ENCODE results near the gene EPC1.
"Not testable (repeated sequence)": the region's sequence is repeated elsewhere in the genome, so short reads cannot be mapped to it uniquely, and the experiment has no call there.

EPC1 gene

DNA sequence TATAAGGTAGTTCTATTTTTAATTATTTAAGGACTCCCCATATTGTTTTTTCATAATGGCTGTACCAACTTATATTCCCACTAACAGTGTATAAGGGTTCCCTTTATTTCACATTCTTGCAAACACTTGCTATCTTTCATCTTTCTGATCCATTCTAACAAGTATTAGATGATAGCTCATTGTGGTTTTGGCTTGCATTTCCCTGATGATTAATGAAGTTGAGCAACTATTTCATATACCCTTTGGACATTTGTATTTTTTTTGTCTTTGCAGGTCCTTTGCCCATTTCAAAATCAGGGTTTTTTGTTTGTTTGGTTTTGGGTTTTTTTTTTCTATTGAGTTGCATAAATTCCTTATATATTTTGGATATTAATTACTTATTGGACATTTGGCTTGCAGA, 107.2 kb downstream of the EPC1 start:
- no peak for DNase-seq (ENCODE audit: low read depth in 2 of 2, low spot score in 1 of 2)

DNA sequence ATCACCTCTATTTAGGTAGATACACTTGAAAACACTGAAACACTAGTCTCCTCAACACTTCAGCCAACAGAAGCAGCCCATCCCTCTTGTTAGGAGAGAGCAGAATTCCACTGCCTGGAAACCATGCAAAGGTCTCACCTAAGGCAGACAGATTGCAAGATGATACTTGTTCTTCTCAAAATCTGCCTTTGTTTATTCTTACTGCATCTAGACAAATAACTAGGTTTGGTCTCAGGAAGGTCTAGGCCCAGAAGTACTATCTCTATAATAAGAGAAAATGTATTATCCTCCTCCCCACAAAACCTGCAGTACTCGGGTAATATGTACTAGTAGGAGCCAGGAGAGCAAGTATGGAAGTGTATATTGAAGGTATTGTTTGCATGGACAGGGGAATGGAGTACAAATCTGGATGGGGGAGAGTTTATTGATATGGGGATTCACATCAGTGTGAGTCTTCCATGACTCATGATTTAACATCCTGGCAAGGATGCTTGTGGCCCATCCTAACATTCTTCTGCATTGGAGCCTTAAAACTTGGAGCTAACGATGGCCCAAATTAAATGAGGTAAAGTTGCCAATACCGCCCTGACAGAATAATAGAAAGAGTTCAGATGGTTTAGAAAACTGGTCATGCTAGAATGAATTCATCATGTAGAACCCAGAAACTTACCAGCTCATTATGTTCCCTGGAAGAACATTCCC, 109.2 kb downstream of the EPC1 start:
- DNase-seq (ENCODE audit: low read depth in 2 of 2, low spot score in 1 of 2), result no peak

DNA sequence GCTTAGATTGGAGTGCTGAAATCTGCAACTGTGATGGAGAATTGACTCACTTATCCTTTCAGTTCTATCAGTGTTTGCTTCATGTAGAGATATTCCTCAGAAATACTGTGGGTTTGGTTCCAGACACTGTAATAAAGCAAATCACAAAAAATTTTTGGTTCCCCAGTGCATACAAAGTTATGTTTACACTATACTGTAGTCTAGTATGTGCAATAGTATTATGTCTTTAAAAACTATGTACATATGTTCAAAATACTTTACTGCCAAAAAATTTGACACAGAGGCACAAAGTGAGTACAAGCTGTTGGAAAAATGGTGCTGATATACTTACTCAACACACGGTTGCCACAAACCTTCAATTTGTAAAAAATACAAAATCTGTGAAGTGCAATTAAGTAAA, 112.5 kb downstream of the EPC1 start:
- no peak for DNase-seq (ENCODE audit: low read depth in 2 of 2, low spot score in 1 of 2)

DNA sequence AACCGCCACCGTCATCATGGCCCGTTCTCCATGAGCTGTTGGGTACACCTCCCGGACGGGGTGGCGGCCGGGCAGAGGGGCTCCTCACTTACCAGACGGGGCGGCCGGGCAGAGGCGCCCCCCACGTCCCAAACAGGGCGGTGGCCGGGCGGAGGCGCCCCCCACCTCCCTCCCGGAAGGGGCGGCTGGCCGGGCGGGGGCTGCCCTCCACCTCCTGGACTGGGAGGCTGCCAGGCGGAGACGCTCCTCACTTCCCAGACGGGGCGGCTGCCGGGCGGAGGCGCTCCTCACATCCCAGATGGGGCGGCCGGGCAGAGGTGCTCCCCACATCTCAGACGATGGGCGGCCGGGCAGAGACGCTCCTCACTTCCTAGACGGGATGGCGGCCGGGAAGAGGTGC, 113.6 kb downstream of the EPC1 start:
- not testable (repeated sequence) for DNase-seq (ENCODE audit: low read depth in 2 of 2, low spot score in 1 of 2)

DNA sequence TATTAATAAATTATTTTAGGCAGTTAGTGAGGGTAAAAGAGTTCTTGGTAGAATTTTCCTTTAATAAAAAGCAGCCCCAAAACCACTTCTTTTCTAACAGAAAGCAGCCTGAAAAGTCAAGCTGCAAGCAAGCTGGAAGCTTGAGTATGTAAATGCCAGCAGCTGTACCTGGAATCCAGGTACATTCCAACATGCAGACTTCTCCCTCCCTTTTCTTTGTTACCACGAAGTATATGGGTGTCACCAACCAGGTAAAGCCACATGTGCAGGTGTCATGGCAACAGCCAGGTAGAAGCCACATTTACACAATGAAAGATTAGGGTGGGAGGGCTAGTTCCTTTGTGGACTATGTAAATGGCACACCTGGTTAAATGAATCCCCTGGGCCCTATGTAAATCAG, 114.6 kb downstream of the EPC1 start:
- no peak for DNase-seq (ENCODE audit: low read depth in 2 of 2, low spot score in 1 of 2)

DNA sequence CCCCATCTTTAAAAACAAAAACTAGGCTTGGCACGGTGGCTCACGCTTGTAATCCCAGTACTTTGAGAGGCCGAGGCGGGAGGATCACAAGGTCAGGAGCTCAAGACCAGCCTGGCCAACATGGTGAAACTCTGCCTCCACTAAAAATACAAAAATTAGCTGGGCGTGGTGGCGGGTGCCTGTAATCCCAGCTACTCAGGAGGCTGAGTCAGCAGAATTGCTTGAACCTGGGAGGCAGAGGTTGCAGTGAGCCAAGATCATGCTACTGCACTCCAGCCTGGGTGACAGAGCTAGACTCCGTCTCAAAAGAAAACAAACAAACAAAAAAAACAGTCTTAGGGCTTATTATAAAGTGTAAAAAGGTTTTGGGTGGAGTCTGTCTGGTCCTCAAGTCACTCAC, 117.2 kb downstream of the EPC1 start:
- DNase-seq (ENCODE audit: low read depth in 2 of 2, low spot score in 1 of 2), result not testable (repeated sequence)

DNA sequence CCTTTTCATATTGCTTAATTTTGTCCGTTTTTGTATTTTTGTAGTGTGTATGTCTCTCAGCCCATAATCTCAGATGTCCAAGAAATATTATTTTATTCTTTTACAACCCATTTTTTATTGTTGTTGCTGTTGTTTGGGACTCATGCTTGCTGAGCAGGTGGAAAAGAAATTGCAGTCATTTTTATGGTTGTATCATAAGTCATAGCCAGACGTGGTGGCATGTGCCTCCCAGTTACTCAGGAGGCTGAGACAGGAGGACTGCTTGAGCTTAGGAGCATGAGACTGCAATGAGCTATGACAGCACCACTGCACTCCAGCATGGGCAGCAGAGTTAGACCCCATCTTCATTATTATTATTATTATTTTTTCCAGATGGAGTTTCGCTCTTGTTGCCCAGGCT, 117.8 kb downstream of the EPC1 start:
- no peak for DNase-seq (ENCODE audit: low read depth in 2 of 2, low spot score in 1 of 2)

DNA sequence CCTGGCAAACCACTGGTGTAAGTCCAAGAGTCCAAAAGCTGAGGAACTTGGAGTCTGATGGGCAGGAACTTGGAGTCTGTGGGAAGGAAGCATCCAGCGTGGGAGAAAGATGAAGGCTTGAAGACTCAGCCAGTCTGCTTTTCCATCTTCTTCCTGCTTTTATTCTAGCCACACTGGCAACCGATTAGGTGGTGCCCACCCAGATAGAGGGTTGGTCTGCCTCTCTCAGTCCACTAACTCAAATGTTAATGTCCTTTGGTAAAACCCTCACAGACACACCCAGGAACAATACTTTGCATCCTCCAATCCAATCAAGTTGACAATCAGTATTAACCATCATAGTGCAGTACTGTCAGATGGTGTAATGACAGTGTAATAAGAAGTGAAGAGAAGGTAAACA, 119.2 kb downstream of the EPC1 start:
- no peak for DNase-seq (ENCODE audit: low read depth in 2 of 2, low spot score in 1 of 2)

DNA sequence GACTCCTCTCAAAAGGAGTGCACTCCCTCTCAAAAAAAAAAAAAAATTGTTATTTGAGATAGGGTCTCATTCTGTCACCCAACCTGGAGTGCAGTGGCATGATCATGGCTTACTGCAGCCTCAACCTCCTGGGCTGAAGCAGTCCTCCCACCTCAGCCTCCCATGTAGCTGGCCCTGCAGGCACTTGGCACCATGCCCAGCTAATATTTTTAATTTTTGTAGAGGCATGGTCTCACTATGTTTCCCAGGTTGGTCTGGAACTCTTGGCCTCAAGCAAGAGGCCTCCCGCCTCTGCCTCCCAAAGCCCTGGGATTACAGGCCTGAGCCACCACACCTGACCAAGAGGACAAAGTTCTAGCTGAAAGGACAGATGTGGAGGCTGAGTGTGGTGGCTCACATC, 120.3 kb downstream of the EPC1 start:
- DNase-seq (ENCODE audit: low read depth in 2 of 2, low spot score in 1 of 2), result no peak

DNA sequence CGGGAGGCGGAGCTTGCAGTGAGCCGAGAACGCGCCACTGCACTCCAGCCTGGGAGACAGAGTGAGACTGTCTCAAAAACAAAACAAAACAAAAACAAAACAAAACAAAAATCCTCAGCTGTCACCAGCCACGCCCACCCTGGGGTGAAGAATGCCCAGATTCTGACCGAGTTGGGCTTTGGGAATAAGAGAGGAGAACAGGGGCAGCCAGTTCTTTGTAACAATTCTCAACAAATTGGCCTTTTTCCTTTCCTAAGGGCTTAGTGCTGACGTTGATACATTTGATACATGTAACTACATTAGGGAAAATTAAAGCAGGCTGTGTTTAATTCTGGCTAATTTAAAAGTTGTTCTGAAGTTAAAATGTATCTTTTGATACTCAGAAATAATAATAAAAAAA, 121.0 kb downstream of the EPC1 start:
- no peak for DNase-seq (ENCODE audit: low read depth in 2 of 2, low spot score in 1 of 2)

DNA sequence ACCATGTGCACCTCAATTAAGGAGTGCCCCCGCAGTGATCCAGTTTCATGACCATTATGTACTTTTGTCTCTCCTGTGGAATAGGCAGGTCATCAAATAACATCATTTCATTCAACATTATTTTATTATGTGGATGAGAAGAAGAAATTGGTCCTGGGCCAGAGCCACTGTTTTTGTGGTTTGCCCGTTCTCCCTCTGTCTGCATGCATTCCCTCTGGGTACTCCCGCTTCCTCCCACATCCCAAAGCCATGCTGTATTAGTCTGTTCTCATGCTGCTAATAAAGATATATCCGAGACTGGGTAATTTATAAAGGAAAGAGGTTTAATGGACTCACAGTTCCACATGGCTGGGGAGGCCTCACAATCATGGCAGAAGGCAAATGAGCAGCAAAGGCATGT, 124.6 kb downstream of the EPC1 start:
- DNase-seq (ENCODE audit: low read depth in 2 of 2, low spot score in 1 of 2), result not testable (repeated sequence)

DNA sequence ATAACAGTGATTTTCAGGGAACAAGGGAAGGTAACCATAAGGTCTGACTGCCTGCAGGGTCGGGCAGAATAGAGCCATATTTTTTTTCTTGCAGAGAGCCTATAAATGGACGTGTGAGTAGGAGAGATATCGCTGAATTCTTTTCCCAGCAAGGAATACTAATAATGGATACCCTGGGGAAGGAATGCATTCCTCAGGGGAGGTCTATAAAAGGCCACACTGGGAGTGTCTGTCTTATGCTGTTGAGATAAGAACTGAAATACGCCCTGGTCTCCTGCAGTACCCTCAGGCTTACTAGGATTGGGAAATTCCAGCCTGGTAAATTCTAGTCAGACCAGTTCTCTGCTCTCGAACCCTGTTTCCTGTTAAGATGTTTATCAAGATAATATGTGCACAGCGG, 127.8 kb downstream of the EPC1 start:
- not testable (repeated sequence) for DNase-seq (ENCODE audit: low read depth in 2 of 2, low spot score in 1 of 2)

DNA sequence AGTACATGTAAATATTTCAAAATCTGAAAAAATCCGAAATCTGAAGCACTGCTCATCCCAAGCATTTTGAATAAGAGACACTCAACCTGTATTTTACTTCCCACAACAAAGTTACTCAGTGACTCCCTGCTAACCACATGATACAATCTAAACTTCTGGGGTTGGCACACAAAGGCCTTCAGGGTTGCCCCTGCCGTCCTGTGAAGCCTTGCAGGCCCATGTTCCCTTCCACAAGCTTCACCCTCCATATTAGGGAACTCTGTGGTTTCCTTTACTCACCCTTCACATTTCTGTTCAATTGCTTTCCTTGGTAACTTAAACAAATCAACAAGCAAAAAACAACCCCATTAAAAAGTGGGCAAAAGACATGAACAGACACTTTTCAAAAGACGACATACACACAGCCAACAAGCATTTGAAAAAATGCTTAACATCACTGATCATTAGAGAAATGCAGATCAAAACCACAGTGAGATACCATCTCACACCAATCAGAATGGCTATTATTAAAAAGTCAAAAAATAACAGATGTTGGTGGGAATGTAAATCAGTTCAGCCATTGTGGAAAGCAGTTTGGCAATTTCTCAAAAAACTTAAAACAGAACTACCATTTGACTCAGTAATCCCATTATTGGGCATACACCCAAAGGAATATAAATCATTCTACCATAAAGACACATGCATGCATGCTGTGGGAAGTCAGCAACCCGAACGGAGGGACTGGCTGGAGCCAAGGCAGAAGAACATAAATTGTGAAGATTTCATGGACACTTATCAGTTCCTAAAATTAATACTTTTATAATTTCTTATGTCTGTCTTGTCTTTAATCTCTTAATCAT, 128.5 kb downstream of the EPC1 start:
- DNase-seq (ENCODE audit: low read depth in 2 of 2, low spot score in 1 of 2), result not testable (repeated sequence)
